Hepatocyte (in vitro differentiated cells): ENCODE measurements around the gene VCAN. TPM values are rescaled to one million over a fixed set of nuclear protein-coding genes. Genes with fewer than 3 reads are reported as not detected.

ENCODE experiments used
- DNase-seq: peaks from one replicate; pipeline ENCODE4 v3.0.0-alpha.2; 2016; ENCODE audit warnings: low spot score
- H2AFZ ChIP-seq: fragments of 200-600 bp; sonication (generic); 2 replicates; pipeline ENCODE4 v1.6.0; 2016; ENCODE audit warnings: antibody characterized with exemption, mild to moderate bottlenecking
- H3K27ac ChIP-seq: fragments of 200-600 bp; sonication (generic); 2 replicates; pipeline ENCODE4 v1.5.1; 2016; ENCODE audit warnings: mild to moderate bottlenecking
- H3K27me3 ChIP-seq: fragments of 200-600 bp; sonication (generic); 2 replicates; pipeline ENCODE4 v1.6.1; 2016
- H3K36me3 ChIP-seq: fragments of 200-600 bp; sonication (generic); replicated peaks from 2 replicates; pipeline ENCODE4 v1.5.1; 2016; ENCODE audit warnings: low read depth; ENCODE audit not compliant: insufficient read depth
- H3K4me1 ChIP-seq: fragments of 200-600 bp; sonication (generic); 2 replicates; pipeline ENCODE4 v1.5.1; 2016; ENCODE audit warnings: mild to moderate bottlenecking, moderate library complexity; ENCODE audit not compliant: insufficient read depth
- H3K4me2 ChIP-seq: fragments of 200-600 bp; sonication (generic); 2 replicates; pipeline ENCODE4 v1.6.0; 2016
- H3K4me3 ChIP-seq: fragments of 200-600 bp; sonication (generic); 2 replicates; pipeline ENCODE4 v1.5.1; 2016; ENCODE audit warnings: mild to moderate bottlenecking
- H3K79me2 ChIP-seq: fragments of 200-600 bp; sonication (generic); 2 replicates; pipeline ENCODE4 v1.6.0; 2017; ENCODE audit warnings: mild to moderate bottlenecking
- H3K9me2 ChIP-seq: fragments of 200-600 bp; sonication (generic); replicated peaks from 2 replicates; pipeline ENCODE4 v1.6.0; 2017; ENCODE audit warnings: mild to moderate bottlenecking; ENCODE audit not compliant: insufficient read depth
- H3K9me3 ChIP-seq: fragments of 200-600 bp; sonication (generic); 2 replicates; pipeline ENCODE4 v1.5.1; 2016; ENCODE audit warnings: low read depth, mild to moderate bottlenecking
- H4K20me1 ChIP-seq: fragments of 200-600 bp; sonication (generic); 2 replicates; pipeline ENCODE4 v1.6.0; 2016; ENCODE audit warnings: mild to moderate bottlenecking; ENCODE audit not compliant: insufficient read depth, poor library complexity, severe bottlenecking
- CTCF ChIP-seq: fragments of 200-600 bp; sonication (generic); IDR thresholded peaks from 2 replicates; pipeline ENCODE4 v1.5.1; 2016; ENCODE audit warnings: antibody characterized with exemption, mild to moderate bottlenecking; ENCODE audit not compliant: poor library complexity
- EZH2 ChIP-seq: fragments of 200-600 bp; sonication (generic); IDR thresholded peaks from 2 replicates; pipeline ENCODE4 v1.6.1; 2016; ENCODE audit warnings: antibody characterized with exemption, mild to moderate bottlenecking, borderline replicate concordance
- EZH2phosphoT487 ChIP-seq: fragments of 200-600 bp; sonication (generic); IDR thresholded peaks from one replicate; pipeline ENCODE4 v1.6.1; 2018; ENCODE audit warnings: antibody characterized with exemption, mild to moderate bottlenecking, low read depth, moderate library complexity; ENCODE audit not compliant: unreplicated experiment, severe bottlenecking
- WGBS: methylation state at CpG from one replicate; pipeline ENCODE4 v1.1.6; 2016; ENCODE audit warnings: low lambda C conversion rate; ENCODE audit errors: missing lambda C conversion rate; 5-methylcytosine and 5-hydroxymethylcytosine counted together
- polyA plus RNA-seq: library from polyadenylated mRNA; unstranded; fragments of >200 nt; fragmentation: Nextera tagmentation; extraction: Ambion mirVana; gene quantifications from 2 replicates; pipeline ENCODE4 v1.2.1, GENCODE V29; 2016
- total RNA-seq: library from RNA; depleted of rRNA; stranded (reverse); fragments of >200 nt; gene quantifications from 2 replicates; pipeline ENCODE4 v1.2.3, GENCODE V29; 2014

Gene VCAN
- total and polyA plus RNA-seq, 2 experiments from 2014 or later = 104 to 398 TPM

- no peaks in the 10 kb centered on the region for H3K36me3 ChIP-seq
- H3K9me3 ChIP-seq = no peaks in the 10 kb centered on the region
- peaks cover 31% of the 10 kb centered on the region for H3K4me1 ChIP-seq
- 25% methylated on average over 5 of the region's 5 CpGs for WGBS
- H3K4me3 ChIP-seq = no peak overlapping the region
- no peaks in the 10 kb centered on the region for H3K27me3 ChIP-seq
- DNase-seq = peak; percentile 58
- peaks cover 2% of the 10 kb centered on the region for H3K79me2 ChIP-seq
- peak overlapping the region; percentile 46 for H3K4me2 ChIP-seq
- no peaks in the 10 kb centered on the region for H3K9me2 ChIP-seq
- H3K27ac ChIP-seq = peak overlapping the region; percentile 28
- no peaks in the 10 kb centered on the region for H4K20me1 ChIP-seq
- peak; percentile 73 for TF ChIP-seq CTCF
- TF ChIP-seq EZH2 = no peak
- no peak for TF ChIP-seq EZH2phosphoT487
- no peak overlapping the region for H2AFZ ChIP-seq
Observed at GRCh38 chr5:83564069-83564749, 92.7 kb downstream of the VCAN start.

GRCh38 chr5:83567741-83568140, 96.2 kb downstream of the VCAN start:
- WGBS = 66% methylated on average over 2 of the region's 2 CpGs
- no peaks in the 10 kb centered on the region for H4K20me1 ChIP-seq

DNA sequence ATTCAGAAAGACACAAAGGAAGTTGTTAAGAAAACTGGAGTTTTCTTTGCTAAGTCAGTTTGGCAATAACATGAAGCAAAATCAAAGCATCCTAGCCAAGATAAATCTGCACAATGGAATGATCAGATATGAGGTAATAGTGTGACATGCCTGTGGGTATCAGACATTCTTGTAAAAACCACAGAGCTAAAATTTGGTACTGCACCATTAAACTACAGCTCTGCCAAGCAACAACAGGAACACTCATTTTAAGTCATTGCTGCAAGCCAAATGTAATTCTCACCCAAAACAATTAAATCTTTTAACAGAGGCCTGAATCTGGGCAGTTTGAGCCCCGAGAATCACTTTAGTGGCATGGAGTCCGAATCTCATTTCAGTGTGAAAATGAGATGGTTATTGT, 96.6 kb downstream of the VCAN start:
- H3K4me3 ChIP-seq = no peak overlapping the region
- H3K27me3 ChIP-seq = no peaks in the 10 kb centered on the region
- TF ChIP-seq EZH2phosphoT487 (no peak), EZH2 (no peak), CTCF (no peak)
- H3K4me2 ChIP-seq = no peak overlapping the region
- H3K4me1 ChIP-seq = peaks cover 3% of the 10 kb centered on the region
- no peak overlapping the region for H2AFZ ChIP-seq
- H3K36me3 ChIP-seq = no peaks in the 10 kb centered on the region
- H3K9me3 ChIP-seq = no peaks in the 10 kb centered on the region
- 71% methylated on average over 2 of the region's 2 CpGs for WGBS
- H3K27ac ChIP-seq = no peak overlapping the region
- DNase-seq = no peak
- peaks cover 2% of the 10 kb centered on the region for H3K79me2 ChIP-seq
- no peaks in the 10 kb centered on the region for H4K20me1 ChIP-seq
- H3K9me2 ChIP-seq = no peaks in the 10 kb centered on the region

More at GRCh38 chr5:83567741-83568140, 96.2 kb downstream of the VCAN start:
- no peaks in the 10 kb centered on the region for H3K9me3 ChIP-seq
- no peaks in the 10 kb centered on the region for H3K27me3 ChIP-seq
- DNase-seq = no peak
- no peaks in the 10 kb centered on the region for H3K9me2 ChIP-seq
- no peak overlapping the region for H3K27ac ChIP-seq
- H3K4me2 ChIP-seq = no peak overlapping the region
- H3K4me1 ChIP-seq = peaks cover 8% of the 10 kb centered on the region
- H3K4me3 ChIP-seq = no peak overlapping the region
- peaks cover 2% of the 10 kb centered on the region for H3K79me2 ChIP-seq
- H3K36me3 ChIP-seq = no peaks in the 10 kb centered on the region
- TF ChIP-seq EZH2 (no peak), CTCF (no peak), EZH2phosphoT487 (no peak)
- no peak overlapping the region for H2AFZ ChIP-seq
